ENCODE data around the gene IPO8. TPM values are rescaled to one million over a fixed set of nuclear protein-coding genes. Genes with fewer than 3 reads are reported as not detected.

IPO8 gene
- total and polyA plus RNA-seq, 2 of the 8 experiments (the other 6 are each of a cell fraction or from before 2014, with no cell fraction given) = 7.2 to 59.8 TPM

GRCh38 chr12:30603129-30603528 lies 92.5 kb downstream of the IPO8 start:
- Histone ChIP-seq H3K56ac (replicated peaks; ENCODE audit: insufficient read length, low read depth, low read length) (no peak overlapping the region), H4K91ac (replicated peaks; ENCODE audit: insufficient read length, low read length) (no peak overlapping the region), H3K79me1 (ENCODE audit: low read depth, low read length) (no peaks in the 10 kb centered on the region), H3K9me3 (ENCODE audit: insufficient read depth in 2 of 2, low read depth in 1 of 2, low read length in 1 of 2) (0 out of 4 replicates have a peak, but pooled peaks cover 0 to 2% of the 10 kb centered on the region in 2 experiments), H3K4me1 (replicated peaks in 1 of 4; ENCODE audit: control insufficient read depth in 3 of 4, insufficient read depth in 4 of 4, low read length in 3 of 4) (peaks cover 0 to 6% (median 0%) of the 10 kb centered on the region in 4 experiments; a peak in 1 of 7 replicates), H3K9ac (replicated peaks in 1 of 4; ENCODE audit: extremely low read depth in 1 of 4, low read depth in 3 of 4, low read length in 3 of 4) (no peak overlapping the region), H2AFZ (ENCODE audit: low read length) (no peak overlapping the region), H2BK120ac (replicated peaks; ENCODE audit: low read depth, low read length) (no peak overlapping the region), H2BK12ac (ENCODE audit: low read depth, low read length) (no peak overlapping the region), H3K27me3 (replicated peaks in 1 of 4; ENCODE audit: control insufficient read depth in 3 of 4, extremely low read depth in 1 of 4, insufficient read depth in 3 of 4, low read length in 3 of 4) (no peaks in the 10 kb centered on the region), H3K23me2 (ENCODE audit: low read depth, low read length) (no peaks in the 10 kb centered on the region), H3K4me2 (ENCODE audit: insufficient read depth in 1 of 2, low read depth in 2 of 2, low read length in 2 of 2) (no peak overlapping the region), H3K4ac (replicated peaks; ENCODE audit: insufficient read length, low read depth, low read length) (no peak overlapping the region), H4K5ac (ENCODE audit: insufficient read length, low read depth, low read length) (no peak overlapping the region), H3K36me3 (ENCODE audit: control insufficient read depth in 2 of 4, insufficient read depth in 4 of 4, low read length in 3 of 4) (no peaks in the 10 kb centered on the region), H2BK5ac (ENCODE audit: low read depth, low read length) (no peak overlapping the region), H3K27ac (ENCODE audit: low read depth, low read length) (no peak overlapping the region), H4K20me1 (replicated peaks in 1 of 2; ENCODE audit: control insufficient read depth in 1 of 2, insufficient read depth in 2 of 2, low read length in 2 of 2) (no peaks in the 10 kb centered on the region), H3K23ac (ENCODE audit: insufficient read length) (no peak overlapping the region), H3K79me2 (ENCODE audit: control insufficient read depth in 1 of 2, insufficient read depth in 2 of 2, low read length in 2 of 2) (no peaks in the 10 kb centered on the region), H4K8ac (ENCODE audit: extremely low read depth, insufficient read depth, low read length) (no peak overlapping the region), H3K18ac (ENCODE audit: extremely low read depth, low read length) (no peak overlapping the region), H2AK5ac (ENCODE audit: low read depth, low read length) (no peak overlapping the region), H3K14ac (ENCODE audit: insufficient read length) (no peak overlapping the region), H3K4me3 (ENCODE audit: extremely low read depth in 1 of 4, insufficient read depth in 2 of 4, low read depth in 3 of 4, low read length in 4 of 4) (no peak overlapping the region), H2BK15ac (ENCODE audit: low read length) (no peak overlapping the region), H2BK20ac (ENCODE audit: low read length) (no peak overlapping the region)
- FAIRE-seq = no peak
- DNase-seq (ENCODE audit: low read depth in 1 of 2, low spot score in 2 of 2) = no peak
- POLR2A ChIA-PET (ENCODE audit: partially characterized antibody) = interaction anchor here (1.8 kb wide), 1 partner anchor 93 kb away, joined by 4 read pairs; the partner anchor contains the start of gene IPO8
- CTCF ChIA-PET (ENCODE audit: partially characterized antibody) = no interaction called here
- TF ChIP-seq ZNF274 (IDR thresholded peaks at IDR 0.05; ENCODE audit: borderline replicate concordance, extremely low read depth, low read length) = no peak
- TF ChIP-seq KDM1A (IDR thresholded peaks at IDR 0.05; ENCODE audit: borderline replicate concordance, low read length) = no peak
- TF ChIP-seq ASH2L (IDR thresholded peaks at IDR 0.05; ENCODE audit: low read length) = no peak
- no peak for TF ChIP-seq SP2 (IDR thresholded peaks at IDR 0.05; ENCODE audit: low read length)
- no peak for TF ChIP-seq CTCF (IDR thresholded peaks at IDR 0.05; ENCODE audit: control extremely low read depth in 1 of 3, insufficient read depth in 1 of 3, low read depth in 1 of 3, low read length in 3 of 3)
- no peak for TF ChIP-seq YY1 (IDR thresholded peaks at IDR 0.05; ENCODE audit: low read depth, low read length)
